ENCODE results near the gene OR4D1. TPM values are rescaled to one million over a fixed set of nuclear protein-coding genes. Genes with fewer than 3 reads are reported as not detected.

Gene OR4D1
- total RNA-seq, 1 donor from 2014 or later = not detected

DNA sequence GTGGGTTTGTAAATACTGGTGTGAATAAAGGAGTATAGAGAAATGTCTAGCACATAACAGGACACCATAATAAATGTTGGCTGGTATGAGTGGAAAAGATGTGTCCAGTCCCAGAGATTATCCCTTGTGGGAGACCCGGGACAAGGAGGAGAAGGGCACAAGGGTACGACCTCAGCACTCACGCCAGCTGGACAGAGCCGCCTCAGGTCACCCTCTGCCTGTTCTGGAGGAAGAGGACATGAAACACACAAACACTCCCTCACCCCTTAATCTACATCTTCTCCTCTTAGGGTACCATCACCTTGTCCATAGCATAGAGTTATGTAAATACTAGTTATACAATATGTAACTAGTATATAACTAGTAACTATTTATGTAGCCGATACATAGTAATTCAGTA is 38.2 kb upstream of the OR4D1 start:
- Histone ChIP-seq H3K36me3 (ENCODE audit: control insufficient read depth, insufficient read depth, low read length) (no peaks in the 10 kb centered on the region), H3K27me3 (ENCODE audit: control insufficient read depth, insufficient read depth, low read length) (peaks cover 11% of the 10 kb centered on the region), H3K4me3 (ENCODE audit: low read depth, low read length) (no peak overlapping the region)
- no peak for TF ChIP-seq CTCF (IDR thresholded peaks at IDR 0.05; ENCODE audit: insufficient read depth, low read length, poor library complexity, severe bottlenecking)
- DNase-seq (ENCODE audit: low read depth) = no peak

- no peak for DNase-seq (ENCODE audit: low read depth)
- Histone ChIP-seq H3K4me3 (ENCODE audit: low read depth, low read length) (no peak overlapping the region), H3K36me3 (ENCODE audit: control insufficient read depth, insufficient read depth, low read length) (no peaks in the 10 kb centered on the region), H3K27me3 (ENCODE audit: control insufficient read depth, insufficient read depth, low read length) (peaks cover 17% of the 10 kb centered on the region)
- no peak for TF ChIP-seq CTCF (IDR thresholded peaks at IDR 0.05; ENCODE audit: insufficient read depth, low read length, poor library complexity, severe bottlenecking)
Observed at GRCh38 chr17:58111676-58112075, 36.5 kb upstream of the OR4D1 start.

DNA sequence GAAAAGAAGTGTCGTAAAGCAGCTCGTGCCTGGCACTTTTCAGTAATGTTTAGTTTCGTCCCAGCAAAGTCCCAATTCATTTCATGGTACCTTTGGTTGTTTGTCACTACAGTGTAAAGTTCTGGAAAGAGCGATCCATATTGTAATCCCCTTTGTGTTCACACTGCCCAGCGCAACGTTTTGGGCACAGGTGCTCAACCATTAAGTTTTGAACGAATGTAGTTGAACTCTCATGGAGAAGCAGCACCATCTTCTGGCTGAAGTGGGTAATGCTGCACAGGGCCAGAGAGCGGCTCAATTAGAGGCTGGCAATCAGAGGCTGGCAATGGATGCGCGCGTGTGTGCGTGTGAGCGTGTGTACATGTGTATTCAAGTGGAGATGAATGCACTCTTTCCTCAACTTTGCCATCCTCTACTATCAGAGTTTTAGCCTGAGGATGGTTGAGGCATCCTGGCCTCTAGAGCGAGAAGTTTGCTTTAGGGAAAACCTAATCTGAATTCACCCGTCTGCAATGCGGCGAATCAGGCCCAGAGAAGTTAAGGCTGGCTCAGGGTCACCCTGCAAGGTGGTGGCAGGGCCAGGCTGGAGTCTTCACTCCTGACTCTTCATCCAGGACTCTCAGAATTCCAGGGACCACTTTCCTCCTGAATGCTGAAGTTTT is 35.1 kb upstream of the OR4D1 start:
- H3K4me3 ChIP-seq (ENCODE audit: low read depth, low read length) = no peak overlapping the region
- peak; percentile 92 for TF ChIP-seq CTCF (IDR thresholded peaks at IDR 0.05; ENCODE audit: insufficient read depth, low read length, poor library complexity, severe bottlenecking)
- no peaks in the 10 kb centered on the region for H3K36me3 ChIP-seq (ENCODE audit: control insufficient read depth, insufficient read depth, low read length)
- peak; percentile 5 for DNase-seq (ENCODE audit: low read depth)
- H3K27me3 ChIP-seq (ENCODE audit: control insufficient read depth, insufficient read depth, low read length) = peaks cover 17% of the 10 kb centered on the region

DNA sequence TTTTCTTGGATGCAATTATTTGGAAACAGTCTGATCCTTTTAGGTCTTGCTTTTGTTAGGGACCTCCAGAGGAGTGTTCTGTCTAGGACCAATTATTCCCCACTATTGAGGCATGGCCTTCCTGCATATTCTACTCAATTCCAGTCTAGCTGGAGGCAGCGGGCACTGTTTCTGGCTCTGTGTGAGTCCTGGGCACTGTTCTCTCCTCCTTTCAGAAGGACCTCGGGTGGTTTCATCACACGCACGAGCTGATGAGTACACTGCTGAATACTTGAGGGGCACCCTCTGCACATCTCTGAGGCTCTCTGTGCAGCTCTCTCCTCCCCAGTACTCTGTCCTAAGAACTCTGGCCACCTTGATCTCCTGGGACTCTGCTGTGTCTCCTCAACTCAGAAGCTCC is 34.2 kb upstream of the OR4D1 start:
- no peak for DNase-seq (ENCODE audit: low read depth)
- Histone ChIP-seq H3K27me3 (ENCODE audit: control insufficient read depth, insufficient read depth, low read length) (peaks cover 17% of the 10 kb centered on the region), H3K4me3 (ENCODE audit: low read depth, low read length) (no peak overlapping the region), H3K36me3 (ENCODE audit: control insufficient read depth, insufficient read depth, low read length) (no peaks in the 10 kb centered on the region)
- TF ChIP-seq CTCF (IDR thresholded peaks at IDR 0.05; ENCODE audit: insufficient read depth, low read length, poor library complexity, severe bottlenecking) = no peak

- Histone ChIP-seq H3K4me3 (ENCODE audit: low read depth, low read length) (no peak overlapping the region), H3K27me3 (ENCODE audit: control insufficient read depth, insufficient read depth, low read length) (peaks cover 17% of the 10 kb centered on the region), H3K36me3 (ENCODE audit: control insufficient read depth, insufficient read depth, low read length) (no peaks in the 10 kb centered on the region)
- TF ChIP-seq CTCF (IDR thresholded peaks at IDR 0.05; ENCODE audit: insufficient read depth, low read length, poor library complexity, severe bottlenecking) = no peak
- no peak for DNase-seq (ENCODE audit: low read depth)
Observed at GRCh38 chr17:58117382-58117781, 30.8 kb upstream of the OR4D1 start.

GRCh38 chr17:58119491-58119890 is 28.7 kb upstream of the OR4D1 start:
- Histone ChIP-seq H3K4me3 (ENCODE audit: low read depth, low read length) (no peak overlapping the region), H3K36me3 (ENCODE audit: control insufficient read depth, insufficient read depth, low read length) (no peaks in the 10 kb centered on the region), H3K27me3 (ENCODE audit: control insufficient read depth, insufficient read depth, low read length) (peaks cover 9% of the 10 kb centered on the region)
- no peak for DNase-seq (ENCODE audit: low read depth)
- no peak for TF ChIP-seq CTCF (IDR thresholded peaks at IDR 0.05; ENCODE audit: insufficient read depth, low read length, poor library complexity, severe bottlenecking)
